Uterus (tissue), 4 donors: ENCODE data around the gene FAM124B. TPM values are rescaled to one million over a fixed set of nuclear protein-coding genes. Genes with fewer than 3 reads are reported as not detected.
A peak's percentile ranks its signal among the peaks of the same experiment; 100 is the strongest.

ENCODE experiments used
- DNase-seq, 2 donors: peaks; one replicate each; pipeline ENCODE4 v3.0.0-alpha.2; 2019 to 2020
- H3K27ac ChIP-seq, 2 donors: fragments of 200-600 bp; sonication (generic); 1 replicate in 1 of 2; 2 replicates in 1 of 2; pipeline ENCODE4 v1.5.1; 2016 to 2018
- H3K27me3 ChIP-seq, 2 donors: fragments of 200-600 bp; sonication (generic); one replicate each; pipeline ENCODE4 v1.5.1; 2018 to 2019; ENCODE audit warnings: control low read depth in 1 of 2
- H3K36me3 ChIP-seq, 2 donors: fragments of 200-600 bp; sonication (generic); one replicate each; pipeline ENCODE4 v1.5.1; 2019; ENCODE audit warnings: control low read depth in 1 of 2
- H3K4me1 ChIP-seq, 2 donors: fragments of 200-600 bp; sonication (generic); one replicate each; pipeline ENCODE4 v1.5.1; 2018 to 2019; ENCODE audit warnings: control low read depth in 1 of 2
- H3K4me3 ChIP-seq, 2 donors: fragments of 200-600 bp; sonication (generic); 1 replicate in 1 of 2; 2 replicates in 1 of 2; pipeline ENCODE4 v1.5.1; 2018 to 2019; ENCODE audit warnings: mild to moderate bottlenecking in 1 of 2
- H3K9me3 ChIP-seq, 2 donors: fragments of 200-600 bp; sonication (generic); one replicate each; pipeline ENCODE4 v1.5.1; 2019; ENCODE audit warnings: control low read depth in 1 of 2
- CTCF ChIP-seq, 4 experiments: fragments of 200-600 bp in 2 of 4; fragments of 450-650 bp in 2 of 4; sonication (generic) in 2 of 4; IDR thresholded peaks; one replicate each; pipeline ENCODE4 v1.5.1; 2016 to 2019; ENCODE audit warnings: antibody characterized with exemption in 4 of 4, mild to moderate bottlenecking in 2 of 4, moderate library complexity in 1 of 4
- POLR2A ChIP-seq, 2 donors: fragments of 450-650 bp; IDR thresholded peaks; one replicate each; pipeline ENCODE4 v1.6.1; 2016; ENCODE audit warnings: antibody characterized with exemption in 2 of 2, mild to moderate bottlenecking in 1 of 2, moderate library complexity in 1 of 2
- intact Hi-C: fragments of 100-400 bp; cut with DNase I; formaldehyde crosslinking; loops from one replicate; pipeline ENCODE4 v1.15.1; 2023; ENCODE audit warnings: low total_unique reads
- total RNA-seq, 4 donors: library from RNA; depleted of rRNA in 3 of 4; stranded (reverse); fragments of >200 nt in 3 of 4; gene quantifications; one replicate each; pipeline versions ENCODE4 v1.1.0 to v1.2.4, GENCODE V29; 2014 to 2023
- donor health status: DM: yes; HTN: yes; CAD: no.

Gene FAM124B
- total RNA-seq, 4 donors from 2014 or later, result 4.6 to 7.9 (median 6.5) TPM

GRCh38 chr2:224362094-224362493, 39.8 kb downstream of the FAM124B start:
- no peaks in the 10 kb centered on the region for H3K9me3 ChIP-seq
- no peaks in the 10 kb centered on the region for H3K36me3 ChIP-seq
- DNase-seq, result no peak
- no peaks in the 10 kb centered on the region for H3K27me3 ChIP-seq
- no peaks in the 10 kb centered on the region for H3K4me1 ChIP-seq
- H3K27ac ChIP-seq, result no peak overlapping the region
- intact Hi-C loops, result loop anchor here (5.0 kb wide), 1 partner anchor 290 kb away; no protein-coding TSS in a partner anchor
- H3K4me3 ChIP-seq, result no peak overlapping the region
- no peak for TF ChIP-seq POLR2A (IDR thresholded peaks at IDR 0.05)
- no peak for TF ChIP-seq CTCF (IDR thresholded peaks at IDR 0.05)

- no peak for TF ChIP-seq CTCF (IDR thresholded peaks at IDR 0.05)
- no peak for TF ChIP-seq POLR2A (IDR thresholded peaks at IDR 0.05)
These were observed 41.1 kb downstream of the FAM124B start for GRCh38 chr2:224360801-224361251.

GRCh38 chr2:224359569-224359968, 42.3 kb downstream of the FAM124B start:
- Histone ChIP-seq H3K9me3 (no peaks in the 10 kb centered on the region), H3K27me3 (no peaks in the 10 kb centered on the region), H3K36me3 (no peaks in the 10 kb centered on the region), H3K4me3 (no peak overlapping the region), H3K27ac (no peak overlapping the region), H3K4me1 (no peaks in the 10 kb centered on the region)
- DNase-seq, result no peak
- no peak for TF ChIP-seq CTCF (IDR thresholded peaks at IDR 0.05)
- TF ChIP-seq POLR2A (IDR thresholded peaks at IDR 0.05), result no peak
- intact Hi-C loops, result no loop called here

More at GRCh38 chr2:224360801-224361251, 41.1 kb downstream of the FAM124B start:
- no peaks in the 10 kb centered on the region for H3K27me3 ChIP-seq
- no peaks in the 10 kb centered on the region for H3K36me3 ChIP-seq
- no peaks in the 10 kb centered on the region for H3K9me3 ChIP-seq
- intact Hi-C loops, result loop anchor here (5.0 kb wide), 1 partner anchor 291 kb away; no protein-coding TSS in a partner anchor
- no peak overlapping the region for H3K4me3 ChIP-seq
- no peak for DNase-seq
- H3K27ac ChIP-seq, result no peak overlapping the region
- no peaks in the 10 kb centered on the region for H3K4me1 ChIP-seq

- Histone ChIP-seq H3K4me3 (no peak overlapping the region), H3K27ac (no peak overlapping the region), H3K27me3 (no peaks in the 10 kb centered on the region), H3K4me1 (no peaks in the 10 kb centered on the region), H3K9me3 (no peaks in the 10 kb centered on the region), H3K36me3 (no peaks in the 10 kb centered on the region)
- intact Hi-C loops, result no loop called here
- peak; percentile 27 to 41 for DNase-seq
- TF ChIP-seq POLR2A (IDR thresholded peaks at IDR 0.05) (no peak), CTCF (IDR thresholded peaks at IDR 0.05) (peak; percentile 72 to 88 (median 80))
These were observed 44.6 kb downstream of the FAM124B start for GRCh38 chr2:224357098-224357901.

GRCh38 chr2:224354632-224355211, 47.2 kb downstream of the FAM124B start:
- intact Hi-C loops, result no loop called here
- Histone ChIP-seq H3K27ac (no peak overlapping the region), H3K4me3 (no peak overlapping the region), H3K9me3 (no peaks in the 10 kb centered on the region), H3K27me3 (no peaks in the 10 kb centered on the region), H3K4me1 (no peaks in the 10 kb centered on the region), H3K36me3 (no peaks in the 10 kb centered on the region)
- no peak for TF ChIP-seq CTCF (IDR thresholded peaks at IDR 0.05)
- DNase-seq, result no peak
